Testis (tissue), 3 donors: Measurements from ENCODE around the gene PERM1. TPM values are rescaled to one million over a fixed set of nuclear protein-coding genes. Genes with fewer than 3 reads are reported as not detected.
"Not testable (repeated sequence)": the region's sequence is repeated elsewhere in the genome, so short reads cannot be mapped to it uniquely, and the experiment has no call there.

Experiments used
- DNase-seq: peaks from one replicate; pipeline ENCODE4 v3.0.0-alpha.2; 2019
- H3K27ac ChIP-seq, 2 donors: fragments of 200-600 bp; sonication (generic); one replicate each; pipeline ENCODE4 v1.5.1; 2019
- H3K27me3 ChIP-seq: fragments of 200-600 bp; sonication (generic); one replicate; pipeline ENCODE4 v1.5.1; 2019
- H3K36me3 ChIP-seq: fragments of 200-600 bp; sonication (generic); one replicate; pipeline ENCODE4 v1.5.1; 2017; ENCODE audit warnings: low read depth; ENCODE audit errors: missing control alignments
- H3K4me1 ChIP-seq: fragments of 200-600 bp; sonication (generic); one replicate; pipeline ENCODE4 v1.5.1; 2019
- H3K4me3 ChIP-seq, 2 donors: fragments of 200-600 bp; sonication (generic); one replicate each; pipeline ENCODE4 v1.5.1; 2017 to 2019
- H3K9me3 ChIP-seq: fragments of 200-600 bp; sonication (generic); one replicate; pipeline ENCODE4 v1.5.1; 2017
- POLR2A ChIP-seq: fragments of 450-650 bp; IDR thresholded peaks from one replicate; pipeline ENCODE4 v1.6.1; 2017; ENCODE audit warnings: antibody characterized with exemption, mild to moderate bottlenecking, moderate library complexity
- WGBS, 2 donors: methylation state at CpG; one replicate each; pipeline ENCODE4 v1.1.5; 2018; 5-methylcytosine and 5-hydroxymethylcytosine counted together
- intact Hi-C: fragments of 100-400 bp; cut with DNase I; formaldehyde crosslinking; loops from one replicate; pipeline ENCODE4 v1.15.1; 2023; ENCODE audit warnings: low total_unique reads
- polyA plus RNA-seq: library from polyadenylated mRNA; stranded (reverse); fragments of 350-450 nt; fragmentation: Illumina TruSeq; extraction: RNeasy Lipid Tissue Mini Kit (QIAGEN cat#74804); gene quantifications from one replicate; pipeline ENCODE4 v1.2.3, GENCODE V29; 2014; ENCODE audit warnings: low read depth, low replicate concordance; ENCODE audit not compliant: insufficient read depth
- total RNA-seq, 2 donors: library from RNA; depleted of rRNA; stranded (reverse); fragments of >200 nt; gene quantifications; one replicate each; pipeline ENCODE4 v1.2.3, GENCODE V29; 2016
- TF ChIP-seq, protein P1 (sequence below), 3 experiments: fragments of 450-650 bp in 2 of 3; fragments of 200-600 bp in 1 of 3; sonication (generic) in 1 of 3; IDR thresholded peaks; one replicate each; pipeline ENCODE4 v1.5.1; 2016 to 2019; ENCODE audit warnings: antibody characterized with exemption in 3 of 3, mild to moderate bottlenecking in 2 of 3, moderate library complexity in 1 of 3

Gene PERM1
- total and polyA plus RNA-seq, 3 donors from 2014 or later: 0.65 to 4.9 (median 3.2) TPM

DNA sequence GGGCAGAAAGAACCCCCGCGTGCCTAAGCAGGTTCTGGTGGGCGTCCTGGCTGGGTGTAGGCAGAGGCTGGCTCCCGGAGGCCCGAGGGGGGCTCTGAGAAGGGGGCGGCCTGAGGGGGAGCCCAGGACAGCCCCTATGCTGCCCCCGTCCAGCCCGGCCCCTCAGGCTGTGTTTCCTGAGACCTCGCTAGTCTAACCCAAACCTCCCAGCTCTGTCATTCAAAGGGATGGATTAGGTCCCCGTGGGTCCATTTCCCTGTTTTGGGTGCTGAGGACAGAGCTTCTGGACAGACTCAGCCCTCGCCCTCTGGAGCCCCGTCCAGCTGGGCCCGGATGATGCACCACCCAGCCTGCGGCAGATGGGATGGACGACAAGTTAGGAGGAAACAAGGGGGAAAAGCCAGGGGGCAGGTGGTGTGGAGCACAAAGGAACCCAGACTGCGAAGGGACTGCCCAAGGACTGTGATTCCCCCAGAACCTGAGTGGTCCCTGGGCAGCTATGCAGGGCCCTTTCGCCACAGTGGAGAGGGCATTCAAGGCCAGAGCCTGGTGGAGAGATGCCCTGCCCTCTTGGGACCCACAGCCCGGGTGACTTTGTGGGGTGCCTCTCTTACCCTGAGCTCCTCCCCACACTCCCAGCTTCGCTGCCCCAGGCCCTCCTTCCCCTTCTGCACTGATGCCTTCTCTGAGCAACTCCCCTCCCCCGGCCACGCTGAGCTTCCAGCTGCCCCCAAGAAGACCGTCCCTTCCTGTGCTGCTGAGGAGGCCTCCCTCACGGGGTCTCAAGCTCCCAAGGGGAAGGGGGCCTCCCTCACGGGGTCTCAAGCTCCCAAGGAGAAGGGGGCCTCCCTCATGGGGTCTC is 15.2 kb upstream of the PERM1 start:
- H3K4me1 ChIP-seq: peaks cover 6% of the 10 kb centered on the region

DNA sequence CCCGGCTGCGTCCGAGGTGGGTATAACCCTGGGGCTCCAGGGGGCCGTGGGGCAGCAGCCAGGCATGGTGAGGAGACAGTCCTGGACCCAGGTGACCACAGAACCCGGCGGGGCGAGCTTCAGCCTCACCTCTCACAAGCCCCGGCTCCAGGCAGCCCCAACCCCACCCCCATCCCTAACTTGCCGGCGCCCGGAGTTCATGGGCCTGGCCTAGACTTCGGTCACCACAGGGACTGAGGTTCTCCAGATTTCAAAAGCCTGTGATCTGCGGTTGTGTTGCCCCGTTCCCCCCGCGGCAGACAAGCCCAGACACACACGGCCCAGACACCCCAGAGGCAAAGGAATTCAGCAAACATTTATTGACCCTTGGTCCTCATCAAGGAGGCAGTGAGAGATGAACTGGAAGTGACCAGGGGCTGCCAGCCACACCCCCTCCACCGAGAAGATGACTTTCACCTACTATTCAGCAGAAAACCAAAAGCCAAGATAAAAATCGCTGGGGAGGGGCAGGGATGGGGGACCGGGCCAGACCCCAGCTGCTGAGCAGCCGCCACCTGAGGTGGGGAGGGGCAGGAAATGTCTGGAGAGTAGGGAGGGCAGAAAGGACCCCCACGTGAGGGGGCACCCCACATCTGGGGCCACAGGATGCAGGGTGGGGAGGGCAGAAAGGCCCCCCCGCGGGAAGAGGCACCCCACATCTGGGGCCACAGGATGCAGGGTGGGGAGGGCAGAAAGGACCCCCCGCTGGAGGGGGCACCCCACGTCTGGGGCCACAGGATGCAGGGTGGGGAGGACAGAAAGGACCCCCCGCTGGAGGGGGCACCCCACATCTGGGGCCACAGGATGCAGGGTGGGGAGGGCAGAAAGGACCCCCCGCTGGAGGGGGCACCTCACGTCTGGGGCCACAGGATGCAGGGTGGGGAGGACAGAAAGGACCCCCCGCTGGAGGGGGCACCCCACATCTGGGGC is 14.1 kb upstream of the PERM1 start:
- TF ChIP-seq, protein P1, sequence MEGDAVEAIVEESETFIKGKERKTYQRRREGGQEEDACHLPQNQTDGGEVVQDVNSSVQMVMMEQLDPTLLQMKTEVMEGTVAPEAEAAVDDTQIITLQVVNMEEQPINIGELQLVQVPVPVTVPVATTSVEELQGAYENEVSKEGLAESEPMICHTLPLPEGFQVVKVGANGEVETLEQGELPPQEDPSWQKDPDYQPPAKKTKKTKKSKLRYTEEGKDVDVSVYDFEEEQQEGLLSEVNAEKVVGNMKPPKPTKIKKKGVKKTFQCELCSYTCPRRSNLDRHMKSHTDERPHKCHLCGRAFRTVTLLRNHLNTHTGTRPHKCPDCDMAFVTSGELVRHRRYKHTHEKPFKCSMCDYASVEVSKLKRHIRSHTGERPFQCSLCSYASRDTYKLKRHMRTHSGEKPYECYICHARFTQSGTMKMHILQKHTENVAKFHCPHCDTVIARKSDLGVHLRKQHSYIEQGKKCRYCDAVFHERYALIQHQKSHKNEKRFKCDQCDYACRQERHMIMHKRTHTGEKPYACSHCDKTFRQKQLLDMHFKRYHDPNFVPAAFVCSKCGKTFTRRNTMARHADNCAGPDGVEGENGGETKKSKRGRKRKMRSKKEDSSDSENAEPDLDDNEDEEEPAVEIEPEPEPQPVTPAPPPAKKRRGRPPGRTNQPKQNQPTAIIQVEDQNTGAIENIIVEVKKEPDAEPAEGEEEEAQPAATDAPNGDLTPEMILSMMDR (IDR thresholded peaks at IDR 0.05): no peak
- TF ChIP-seq POLR2A: no peak

More for the DNA sequence above, 15.2 kb upstream of the PERM1 start:
- DNase-seq: no peak
- intact Hi-C loops: no loop called here
- Histone ChIP-seq H3K4me3 (no peak overlapping the region), H3K36me3 (no peaks in the 10 kb centered on the region), H3K27me3 (no peaks in the 10 kb centered on the region), H3K9me3 (no peaks in the 10 kb centered on the region), H3K27ac (no peak overlapping the region)
- TF ChIP-seq POLR2A: no peak
- TF ChIP-seq, protein P1 (IDR thresholded peaks at IDR 0.05): no peak
- 62 to 69% methylated on average over 17 to 24 of the region's 24 CpGs for WGBS, 2 donors

DNA sequence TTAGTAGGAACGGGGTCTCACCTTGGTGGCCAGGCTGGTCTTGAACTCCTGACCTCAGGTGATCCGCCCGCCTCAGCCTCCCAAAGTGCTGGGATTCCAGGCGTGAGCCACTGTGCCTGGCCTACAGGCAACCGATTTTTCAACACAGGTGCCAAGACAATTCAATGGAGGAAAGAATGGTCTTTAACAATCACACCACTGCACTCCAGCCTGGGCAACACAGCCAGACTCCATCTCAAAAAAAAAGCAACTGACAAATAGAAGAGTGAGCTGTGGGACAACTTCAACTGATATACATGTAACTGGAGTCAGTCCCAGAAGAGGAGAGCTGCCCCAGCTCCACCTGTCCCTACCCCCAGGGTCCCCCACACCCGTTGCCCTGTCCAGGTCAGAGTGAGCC is 12.7 kb upstream of the PERM1 start:
- intact Hi-C loops, H3K4me1 ChIP-seq, H3K36me3 ChIP-seq, DNase-seq, H3K9me3 ChIP-seq, H3K4me3 ChIP-seq, H3K27ac ChIP-seq, H3K27me3 ChIP-seq: not testable (repeated sequence)
- WGBS, 2 donors: 88 to 89% methylated on average over 2 to 6 of the region's 6 CpGs

More for the DNA sequence above, 14.1 kb upstream of the PERM1 start:
- intact Hi-C loops: no loop called here
- H3K27me3 ChIP-seq: no peaks in the 10 kb centered on the region
- WGBS, 2 donors: 50 to 57% methylated on average over 24 to 29 of the region's 30 CpGs
- no peak for DNase-seq
- no peak overlapping the region for H3K27ac ChIP-seq
- H3K4me3 ChIP-seq: no peak overlapping the region
- H3K9me3 ChIP-seq: no peaks in the 10 kb centered on the region
- peaks cover 6% of the 10 kb centered on the region for H3K4me1 ChIP-seq
- no peaks in the 10 kb centered on the region for H3K36me3 ChIP-seq

DNA sequence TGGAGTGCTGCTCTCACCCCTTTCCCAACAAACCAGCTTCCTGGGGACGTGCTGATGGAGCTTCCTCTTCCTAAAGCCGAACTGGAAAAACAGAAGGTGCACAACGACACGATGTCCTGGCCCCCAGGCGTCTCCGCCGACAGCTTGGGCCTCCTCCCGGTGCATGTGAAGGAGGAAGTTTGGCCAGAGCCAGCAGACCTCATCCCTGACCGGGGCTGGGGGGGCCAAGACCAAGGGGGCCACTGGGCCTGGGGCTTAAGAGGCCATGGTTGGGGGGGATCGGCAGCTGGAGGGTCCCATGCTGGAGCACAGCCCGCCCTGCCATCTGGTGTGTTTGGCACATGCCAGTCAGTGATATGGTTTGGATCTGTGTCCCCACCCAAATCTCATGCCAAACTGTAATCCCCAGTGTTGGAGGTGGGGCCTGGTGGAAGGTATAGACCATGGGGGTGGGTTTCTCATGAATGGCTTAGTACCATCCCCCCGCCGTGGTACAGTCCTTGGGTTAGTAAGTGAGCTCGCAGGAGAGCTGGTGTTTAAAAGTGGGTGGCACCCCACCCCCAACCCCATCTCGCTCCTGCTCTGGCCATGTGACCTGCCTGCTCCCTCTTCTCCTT is 11.6 kb upstream of the PERM1 start:
- no peak overlapping the region for H3K27ac ChIP-seq
- H3K4me1 ChIP-seq: peaks cover 2% of the 10 kb centered on the region
- H3K27me3 ChIP-seq: no peaks in the 10 kb centered on the region
- no peak for DNase-seq
- H3K9me3 ChIP-seq: no peaks in the 10 kb centered on the region
- intact Hi-C loops: no loop called here
- WGBS, 2 donors: 81 to 86% methylated on average over 14 to 15 of the region's 15 CpGs
- no peaks in the 10 kb centered on the region for H3K36me3 ChIP-seq
- TF ChIP-seq POLR2A: no peak
- TF ChIP-seq, protein P1 (IDR thresholded peaks at IDR 0.05): no peak
- H3K4me3 ChIP-seq: no peak overlapping the region

DNA sequence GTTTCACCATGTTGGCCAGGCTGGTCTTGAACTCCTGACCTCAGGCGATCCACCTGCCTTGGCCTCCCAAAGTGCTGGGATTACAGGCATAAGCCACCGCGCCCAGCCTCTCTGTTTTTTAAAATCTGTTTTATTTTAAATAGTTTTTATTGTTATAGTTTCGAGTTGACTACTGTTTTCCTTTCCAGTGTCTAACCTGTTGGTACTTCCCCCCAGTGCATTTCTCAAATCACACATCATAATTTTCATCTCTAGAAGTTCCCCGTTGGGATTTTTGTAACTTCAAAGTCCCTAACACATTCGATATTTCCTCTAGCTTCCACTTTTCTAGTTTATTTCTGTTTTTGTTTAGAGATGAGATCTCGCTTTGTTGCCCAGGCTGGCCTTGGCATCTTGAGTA is 10.5 kb upstream of the PERM1 start:
- Histone ChIP-seq H3K36me3 (no peaks in the 10 kb centered on the region), H3K27me3 (no peaks in the 10 kb centered on the region), H3K27ac (no peak overlapping the region), H3K9me3 (no peaks in the 10 kb centered on the region), H3K4me1 (no peaks in the 10 kb centered on the region), H3K4me3 (no peak overlapping the region)
- no peak for TF ChIP-seq POLR2A
- TF ChIP-seq, protein P1 (IDR thresholded peaks at IDR 0.05): no peak
- 90 to 92% methylated on average over 7 of the region's 7 CpGs for WGBS, 2 donors
- no peak for DNase-seq
- intact Hi-C loops: no loop called here
